ENCODE results near the gene SERPINB2. TPM values are rescaled to one million over a fixed set of nuclear protein-coding genes. Genes with fewer than 3 reads are reported as not detected.

The SERPINB2 gene
- total and polyA plus RNA-seq, 2 of the 13 experiments (the other 11 are each of a cell fraction or from before 2014, with no cell fraction given): 0.07 to 0.11 TPM

DNA sequence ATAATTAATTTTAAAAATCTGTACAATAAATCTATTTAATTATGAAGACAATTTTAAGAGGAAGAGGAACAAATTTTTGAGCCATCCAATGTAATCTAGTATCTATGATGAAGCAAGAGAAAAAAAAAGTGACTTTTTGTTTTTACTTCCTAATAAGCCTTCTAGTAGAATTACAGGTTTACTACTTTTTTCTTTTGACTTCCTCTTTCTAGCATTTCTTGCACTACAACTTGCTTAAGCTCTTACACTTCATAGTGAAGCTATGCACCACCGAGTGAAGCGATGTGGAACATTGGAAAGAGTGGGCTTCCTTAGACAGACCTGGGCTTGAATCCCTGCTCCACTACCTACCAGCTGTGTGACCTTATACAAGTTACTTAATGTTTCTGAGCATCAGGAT, 2.1 kb downstream of the SERPINB2 start:
- FAIRE-seq: no peak
- intact Hi-C loops (cut with micrococcal nuclease; ENCODE audit: unreplicated experiment) (no loop called here), in situ Hi-C loops (cut with HindIII; ENCODE audit: extremely low pct_ligation_motif_present, low pct_unique_long_range_greater_than_20kb) (loop anchor here (10.0 kb wide), 1 partner anchor 85 kb away; the partner anchor contains the start of gene SERPINB8)
- TF ChIP-seq EZH2 (conservative IDR thresholded peaks at IDR 0.05; ENCODE audit: low read depth, low read length) (no peak), SIN3B (IDR thresholded peaks at IDR 0.05; ENCODE audit: low read length) (no peak), FOXJ3 (CRISPR knock-in tag; IDR thresholded peaks at IDR 0.05; ENCODE audit: borderline replicate concordance) (no peak), HNRNPK (IDR thresholded peaks at IDR 0.05; ENCODE audit: low read depth, low read length, poor library complexity, severe bottlenecking) (no peak), FOXC1 (CRISPR knock-in tag; IDR thresholded peaks at IDR 0.05; ENCODE audit: borderline replicate concordance) (no peak), ZKSCAN8 (CRISPR knock-in tag; IDR thresholded peaks at IDR 0.05; ENCODE audit: borderline replicate concordance) (no peak), ZIK1 (CRISPR knock-in tag; IDR thresholded peaks at IDR 0.05; ENCODE audit: borderline replicate concordance, low read depth) (no peak), ZFP37 (CRISPR knock-in tag; IDR thresholded peaks at IDR 0.05; ENCODE audit: borderline replicate concordance) (no peak), TFE3 (CRISPR knock-in tag; IDR thresholded peaks at IDR 0.05) (no peak), CEBPB (IDR thresholded peaks at IDR 0.05; ENCODE audit: borderline replicate concordance, low read depth, low read length) (no peak), ZNF468 (CRISPR knock-in tag; IDR thresholded peaks at IDR 0.05) (no peak)
- TF ChIP-seq, protein P1, sequence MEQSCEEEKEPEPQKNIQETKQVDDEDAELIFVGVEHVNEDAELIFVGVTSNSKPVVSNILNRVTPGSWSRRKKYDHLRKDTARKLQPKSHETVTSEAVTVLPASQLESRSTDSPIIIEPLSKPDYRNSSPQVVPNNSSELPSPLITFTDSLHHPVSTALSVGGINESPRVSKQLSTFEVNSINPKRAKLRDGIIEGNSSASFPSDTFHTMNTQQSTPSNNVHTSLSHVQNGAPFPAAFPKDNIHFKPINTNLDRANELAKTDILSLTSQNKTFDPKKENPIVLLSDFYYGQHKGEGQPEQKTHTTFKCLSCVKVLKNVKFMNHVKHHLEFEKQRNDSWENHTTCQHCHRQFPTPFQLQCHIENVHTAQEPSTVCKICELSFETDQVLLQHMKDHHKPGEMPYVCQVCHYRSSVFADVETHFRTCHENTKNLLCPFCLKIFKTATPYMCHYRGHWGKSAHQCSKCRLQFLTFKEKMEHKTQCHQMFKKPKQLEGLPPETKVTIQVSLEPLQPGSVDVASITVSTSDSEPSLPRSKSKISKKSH (CRISPR knock-in tag; IDR thresholded peaks at IDR 0.05; ENCODE audit: borderline replicate concordance): no peak
- TF ChIP-seq, protein P2, sequence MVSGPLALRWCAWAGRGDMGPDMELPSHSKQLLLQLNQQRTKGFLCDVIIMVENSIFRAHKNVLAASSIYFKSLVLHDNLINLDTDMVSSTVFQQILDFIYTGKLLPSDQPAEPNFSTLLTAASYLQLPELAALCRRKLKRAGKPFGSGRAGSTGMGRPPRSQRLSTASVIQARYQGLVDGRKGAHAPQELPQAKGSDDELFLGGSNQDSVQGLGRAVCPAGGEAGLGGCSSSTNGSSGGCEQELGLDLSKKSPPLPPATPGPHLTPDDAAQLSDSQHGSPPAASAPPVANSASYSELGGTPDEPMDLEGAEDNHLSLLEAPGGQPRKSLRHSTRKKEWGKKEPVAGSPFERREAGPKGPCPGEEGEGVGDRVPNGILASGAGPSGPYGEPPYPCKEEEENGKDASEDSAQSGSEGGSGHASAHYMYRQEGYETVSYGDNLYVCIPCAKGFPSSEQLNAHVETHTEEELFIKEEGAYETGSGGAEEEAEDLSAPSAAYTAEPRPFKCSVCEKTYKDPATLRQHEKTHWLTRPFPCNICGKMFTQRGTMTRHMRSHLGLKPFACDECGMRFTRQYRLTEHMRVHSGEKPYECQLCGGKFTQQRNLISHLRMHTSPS (CRISPR knock-in tag; IDR thresholded peaks at IDR 0.05; ENCODE audit: low read depth): no peak
- TF ChIP-seq, protein P3, sequence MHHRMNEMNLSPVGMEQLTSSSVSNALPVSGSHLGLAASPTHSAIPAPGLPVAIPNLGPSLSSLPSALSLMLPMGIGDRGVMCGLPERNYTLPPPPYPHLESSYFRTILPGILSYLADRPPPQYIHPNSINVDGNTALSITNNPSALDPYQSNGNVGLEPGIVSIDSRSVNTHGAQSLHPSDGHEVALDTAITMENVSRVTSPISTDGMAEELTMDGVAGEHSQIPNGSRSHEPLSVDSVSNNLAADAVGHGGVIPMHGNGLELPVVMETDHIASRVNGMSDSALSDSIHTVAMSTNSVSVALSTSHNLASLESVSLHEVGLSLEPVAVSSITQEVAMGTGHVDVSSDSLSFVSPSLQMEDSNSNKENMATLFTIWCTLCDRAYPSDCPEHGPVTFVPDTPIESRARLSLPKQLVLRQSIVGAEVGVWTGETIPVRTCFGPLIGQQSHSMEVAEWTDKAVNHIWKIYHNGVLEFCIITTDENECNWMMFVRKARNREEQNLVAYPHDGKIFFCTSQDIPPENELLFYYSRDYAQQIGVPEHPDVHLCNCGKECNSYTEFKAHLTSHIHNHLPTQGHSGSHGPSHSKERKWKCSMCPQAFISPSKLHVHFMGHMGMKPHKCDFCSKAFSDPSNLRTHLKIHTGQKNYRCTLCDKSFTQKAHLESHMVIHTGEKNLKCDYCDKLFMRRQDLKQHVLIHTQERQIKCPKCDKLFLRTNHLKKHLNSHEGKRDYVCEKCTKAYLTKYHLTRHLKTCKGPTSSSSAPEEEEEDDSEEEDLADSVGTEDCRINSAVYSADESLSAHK (CRISPR knock-in tag; IDR thresholded peaks at IDR 0.05; ENCODE audit: borderline replicate concordance): no peak

More for the DNA sequence above, 2.1 kb downstream of the SERPINB2 start:
- H3K27ac ChIP-seq (ENCODE audit: extremely low read length, insufficient read depth, low read length): no peak overlapping the region
- H3K4me3 ChIP-seq (replicated peaks in 1 of 3; ENCODE audit: insufficient read depth in 1 of 3, low read depth in 2 of 3, low read length in 3 of 3): no peak overlapping the region
- CTCF ChIA-PET (ENCODE audit: low intra/inter-chr PET ratio, low total read pairs): interaction anchor here (1.8 kb wide), 1 partner anchor 46 kb away, joined by 20 read pairs; no protein-coding TSS in a partner anchor
- no peaks in the 10 kb centered on the region for H3K79me2 ChIP-seq (ENCODE audit: insufficient read depth, low read length)
- no peak overlapping the region for H3K9ac ChIP-seq (ENCODE audit: insufficient read depth, low read depth, low read length)
- H3K36me3 ChIP-seq (replicated peaks in 1 of 2; ENCODE audit: control insufficient read depth in 1 of 2, insufficient read depth in 2 of 2, low read length in 2 of 2): no peaks in the 10 kb centered on the region
- BruUV-seq (replicated peaks): no TSS peak
- no peaks in the 10 kb centered on the region for H3K4me1 ChIP-seq (ENCODE audit: insufficient read depth, low read length)
- POLR2A ChIA-PET: no interaction called here
- DNase-seq (ENCODE audit: low spot score) (no peak), ATAC-seq (no peak)
- 0 out of 5 replicates have a peak, but pooled peaks cover 0 to 3% of the 10 kb centered on the region in 2 experiments for H3K27me3 ChIP-seq (ENCODE audit: control insufficient read depth in 1 of 2, insufficient read depth in 2 of 2, low read length in 2 of 2)
- 35% methylated on average over 2 of the region's 2 CpGs for WGBS (ENCODE audit: low lambda C conversion rate)
- no peaks in the 10 kb centered on the region for H4K20me1 ChIP-seq (ENCODE audit: insufficient read depth, low read length)
- H2AFZ ChIP-seq (ENCODE audit: low read length): no peak overlapping the region
- H3K9me3 ChIP-seq (ENCODE audit: low read length): no peaks in the 10 kb centered on the region
- H3K4me2 ChIP-seq (ENCODE audit: low read depth, low read length): no peak overlapping the region
